Smooth muscle cell (in vitro differentiated cells): Measurements from ENCODE around the gene CRELD2. TPM values are rescaled to one million over a fixed set of nuclear protein-coding genes. Genes with fewer than 3 reads are reported as not detected.

Experiments
- DNase-seq: peaks from one replicate; lab custom pipeline; 2025; ENCODE audit not compliant: unreplicated experiment; lab: John Stamatoyannopoulos, UW
- H2AFZ ChIP-seq: fragments of 200-600 bp; sonication (generic); 2 replicates; pipeline ENCODE4 v1.6.0; 2016; ENCODE audit warnings: antibody characterized with exemption, low read depth, mild to moderate bottlenecking
- H3F3A ChIP-seq: fragments of 200-600 bp; sonication (generic); 2 replicates; pipeline ENCODE4 v1.6.0; 2017; ENCODE audit warnings: antibody characterized with exemption, low read depth
- H3K27ac ChIP-seq: fragments of 200-600 bp; sonication (generic); 2 replicates; pipeline ENCODE4 v1.5.1; 2016; ENCODE audit warnings: low read depth, mild to moderate bottlenecking
- H3K27me3 ChIP-seq: fragments of 200-600 bp; sonication (generic); 2 replicates; pipeline ENCODE4 v1.6.1; 2016; ENCODE audit warnings: low read depth, mild to moderate bottlenecking
- H3K36me3 ChIP-seq: fragments of 200-600 bp; sonication (generic); 2 replicates; pipeline ENCODE4 v1.5.1; 2016; ENCODE audit warnings: low read depth
- H3K4me1 ChIP-seq: fragments of 200-600 bp; sonication (generic); 2 replicates; pipeline ENCODE4 v1.5.1; 2016; ENCODE audit warnings: low read depth
- H3K4me2 ChIP-seq: fragments of 200-600 bp; sonication (generic); 2 replicates; pipeline ENCODE4 v1.6.0; 2016; ENCODE audit warnings: mild to moderate bottlenecking
- H3K4me3 ChIP-seq: fragments of 200-600 bp; sonication (generic); 2 replicates; pipeline ENCODE4 v1.5.1; 2016; ENCODE audit warnings: mild to moderate bottlenecking
- H3K79me2 ChIP-seq: fragments of 200-600 bp; sonication (generic); 2 replicates; pipeline ENCODE4 v1.6.0; 2016; ENCODE audit warnings: low read depth, mild to moderate bottlenecking
- H3K9ac ChIP-seq: fragments of 200-600 bp; sonication (generic); 2 replicates; pipeline ENCODE4 v1.6.0; 2016; ENCODE audit warnings: low read depth
- H3K9me3 ChIP-seq: fragments of 200-600 bp; sonication (generic); replicated peaks from 2 replicates; pipeline ENCODE4 v1.5.1; 2016; ENCODE audit warnings: low read depth
- H4K20me1 ChIP-seq: fragments of 200-600 bp; sonication (generic); 2 replicates; pipeline ENCODE4 v1.6.0; 2016; ENCODE audit warnings: low read depth
- CTCF ChIP-seq: fragments of 200-600 bp; sonication (generic); IDR thresholded peaks from 2 replicates; pipeline ENCODE4 v1.5.1; 2017; ENCODE audit warnings: borderline replicate concordance, mild to moderate bottlenecking, antibody characterized with exemption; ENCODE audit not compliant: insufficient read depth, poor library complexity, severe bottlenecking
- WGBS: methylation state at CpG from one replicate; pipeline ENCODE4 v1.1.7; 2016; ENCODE audit warnings: low lambda C conversion rate; 5-methylcytosine and 5-hydroxymethylcytosine counted together
- polyA plus RNA-seq: library from polyadenylated mRNA; unstranded; fragments of >200 nt; fragmentation: Nextera tagmentation; extraction: Ambion mirVana; gene quantifications from 2 replicates; pipeline ENCODE4 v1.2.1, GENCODE V29; 2016
- total RNA-seq: library from RNA; depleted of rRNA; stranded (reverse); fragments of >200 nt; gene quantifications from 2 replicates; pipeline ENCODE4 v1.2.3, GENCODE V29; 2014

The CRELD2 gene
- total and polyA plus RNA-seq, 2 experiments from 2014 or later = 52.7 to 127 TPM

GRCh38 chr22:49950396-49950994, 32.1 kb downstream of the CRELD2 start:
- Histone ChIP-seq H3K4me3 (no peak overlapping the region), H3K36me3 (no peaks in the 10 kb centered on the region), H3K79me2 (no peaks in the 10 kb centered on the region), H3K27ac (peak overlapping the region; percentile 82), H2AFZ (no peak overlapping the region), H3K9ac (no peak overlapping the region), H4K20me1 (no peaks in the 10 kb centered on the region), H3K4me2 (no peak overlapping the region), H3K27me3 (no peaks in the 10 kb centered on the region), H3F3A (no peaks in the 10 kb centered on the region), H3K4me1 (peaks cover 17% of the 10 kb centered on the region), H3K9me3 (no peaks in the 10 kb centered on the region)
- no peak for TF ChIP-seq CTCF
- DNase-seq = no peak
- WGBS = 90% methylated on average over 10 of the region's 18 CpGs

GRCh38 chr22:49951000-49951677, 32.7 kb downstream of the CRELD2 start:
- no peaks in the 10 kb centered on the region for H3F3A ChIP-seq
- H3K4me3 ChIP-seq = no peak overlapping the region
- no peak overlapping the region for H2AFZ ChIP-seq
- H3K4me2 ChIP-seq = no peak overlapping the region
- no peak for DNase-seq
- no peaks in the 10 kb centered on the region for H3K79me2 ChIP-seq
- no peaks in the 10 kb centered on the region for H4K20me1 ChIP-seq
- 68% methylated on average over 18 of the region's 28 CpGs for WGBS
- H3K9ac ChIP-seq = peak overlapping the region; percentile 80
- H3K27ac ChIP-seq = peak overlapping the region; percentile 82
- no peaks in the 10 kb centered on the region for H3K9me3 ChIP-seq
- H3K36me3 ChIP-seq = no peaks in the 10 kb centered on the region
- peaks cover 17% of the 10 kb centered on the region for H3K4me1 ChIP-seq
- no peak for TF ChIP-seq CTCF
- no peaks in the 10 kb centered on the region for H3K27me3 ChIP-seq

- no peak for DNase-seq
- Histone ChIP-seq H3K9ac (peak overlapping the region; percentile 80), H3K4me3 (no peak overlapping the region), H4K20me1 (no peaks in the 10 kb centered on the region), H3K27me3 (no peaks in the 10 kb centered on the region), H3K4me2 (peak overlapping the region; percentile 49), H3K9me3 (no peaks in the 10 kb centered on the region), H3K27ac (peak overlapping the region; percentile 82), H3K36me3 (no peaks in the 10 kb centered on the region), H3K4me1 (peaks cover 17% of the 10 kb centered on the region), H3K79me2 (no peaks in the 10 kb centered on the region), H2AFZ (no peak overlapping the region), H3F3A (no peaks in the 10 kb centered on the region)
- no peak for TF ChIP-seq CTCF
- 60% methylated on average over 4 of the region's 4 CpGs for WGBS
Measured at GRCh38 chr22:49951678-49951985, 33.2 kb downstream of the CRELD2 start.
